HG03575 (cell line): ENCODE measurements around the gene SMIM41.

ENCODE experiments used
- ATAC-seq: cut with Tn5 transposase; IDR thresholded peaks from one replicate; pipeline ENCODE4 v1.9.1; 2021; ENCODE audit not compliant: unreplicated experiment, insufficient number of reproducible peaks, low FRiP score; ENCODE audit errors: extremely low read depth

The SMIM41 gene

DNA sequence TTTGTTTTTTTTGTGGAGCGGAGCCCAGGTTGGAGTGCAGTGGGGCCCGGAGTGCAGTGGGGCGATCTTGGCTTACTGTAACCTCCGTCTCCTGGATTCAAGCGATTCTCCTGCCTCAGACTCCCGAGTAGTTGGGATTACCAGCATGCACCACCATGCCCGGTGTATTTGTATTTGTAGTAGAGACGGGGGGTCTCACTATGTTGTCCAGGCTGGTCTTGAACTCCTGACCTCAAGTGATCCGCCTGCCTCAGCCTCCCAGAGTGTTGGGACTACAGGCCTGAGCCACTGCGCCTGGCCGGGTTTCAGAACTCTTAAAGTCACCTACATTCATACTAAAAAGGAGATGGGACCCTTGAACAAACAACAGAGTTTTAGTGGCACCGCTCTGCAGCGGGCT, 59.6 kb downstream of the SMIM41 start:
- no peak for ATAC-seq

DNA sequence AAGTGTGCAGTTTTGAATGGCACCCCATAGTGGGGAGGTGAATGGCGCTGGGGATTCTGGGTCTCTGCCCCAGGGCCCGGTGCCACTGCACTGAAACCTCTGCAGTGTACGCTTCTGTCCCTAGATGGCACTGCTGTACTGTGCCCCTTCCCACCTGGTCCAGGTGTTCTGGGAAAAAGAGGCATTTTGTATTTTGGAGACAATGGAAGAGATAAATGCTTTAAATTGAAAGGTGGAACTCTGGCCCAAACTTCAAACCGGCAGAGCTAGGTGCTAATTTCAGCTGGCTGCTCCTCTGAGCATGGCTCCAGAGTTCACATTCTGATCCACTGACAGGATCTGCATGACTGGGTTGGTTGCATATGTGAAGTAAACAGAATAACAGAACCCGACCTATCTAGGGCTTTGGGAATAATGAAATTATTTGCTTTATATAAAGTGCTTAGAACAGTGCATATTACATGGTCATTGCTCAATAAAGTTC, 60.1 kb downstream of the SMIM41 start:
- ATAC-seq: no peak

DNA sequence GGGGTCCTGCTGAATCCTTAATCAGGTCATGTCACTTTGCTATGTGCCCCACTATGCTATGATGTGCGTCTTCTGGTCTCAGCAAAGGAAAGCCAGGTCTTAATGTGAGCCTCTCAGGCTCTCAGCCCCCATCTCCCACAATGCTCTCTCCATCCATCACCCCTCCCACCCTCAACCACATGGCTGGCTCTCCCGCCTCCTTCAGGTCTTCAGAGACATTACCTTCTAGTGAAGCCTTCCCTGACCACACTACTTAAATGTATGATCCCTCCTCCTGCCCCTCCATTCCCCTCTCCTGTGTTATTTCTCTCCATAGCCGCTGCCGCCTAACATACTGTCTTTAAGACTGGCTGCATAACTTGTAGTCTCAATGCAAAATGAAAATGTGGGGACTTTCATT, 61.8 kb downstream of the SMIM41 start:
- ATAC-seq: no peak

DNA sequence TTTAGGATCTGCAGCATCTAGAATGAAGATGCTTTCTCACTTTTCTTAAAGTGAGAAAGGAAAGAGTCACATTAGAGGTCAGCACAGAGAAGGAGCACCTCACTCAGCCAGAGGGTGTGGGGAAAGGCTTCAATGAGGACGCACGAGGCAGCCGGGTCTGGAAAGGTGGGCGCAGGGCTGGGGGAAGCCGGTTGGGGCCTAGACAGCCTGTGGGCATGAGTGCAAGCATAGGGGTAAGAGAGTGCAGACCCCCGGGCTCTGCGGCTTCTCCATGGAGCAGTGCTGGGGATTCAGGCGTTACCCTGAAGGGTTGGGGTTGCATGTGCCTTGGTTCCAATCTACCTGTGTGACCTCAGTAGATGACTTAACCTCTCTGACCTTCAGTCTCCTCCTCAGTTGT, 62.4 kb downstream of the SMIM41 start:
- ATAC-seq: no peak

DNA sequence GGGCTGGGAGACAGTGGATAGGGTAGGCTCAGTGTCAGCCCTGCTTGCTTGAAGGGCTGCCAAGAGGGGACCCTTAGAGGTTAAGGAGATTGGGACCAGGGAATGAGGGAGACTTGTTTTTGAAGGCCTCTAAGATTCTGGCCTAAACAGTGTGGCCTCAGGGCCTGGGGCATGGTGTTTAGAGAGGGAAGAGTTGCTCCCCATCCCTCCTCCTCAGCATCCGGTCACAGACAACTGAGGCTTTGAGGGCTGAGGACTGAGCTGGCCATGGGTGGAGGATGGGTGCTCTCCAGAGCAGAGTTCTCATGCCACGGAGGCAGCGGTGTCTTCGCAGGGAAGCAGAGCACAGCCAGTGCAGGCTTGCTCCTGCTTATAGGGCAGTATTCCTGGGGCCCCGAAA, 62.9 kb downstream of the SMIM41 start:
- ATAC-seq: no peak

DNA sequence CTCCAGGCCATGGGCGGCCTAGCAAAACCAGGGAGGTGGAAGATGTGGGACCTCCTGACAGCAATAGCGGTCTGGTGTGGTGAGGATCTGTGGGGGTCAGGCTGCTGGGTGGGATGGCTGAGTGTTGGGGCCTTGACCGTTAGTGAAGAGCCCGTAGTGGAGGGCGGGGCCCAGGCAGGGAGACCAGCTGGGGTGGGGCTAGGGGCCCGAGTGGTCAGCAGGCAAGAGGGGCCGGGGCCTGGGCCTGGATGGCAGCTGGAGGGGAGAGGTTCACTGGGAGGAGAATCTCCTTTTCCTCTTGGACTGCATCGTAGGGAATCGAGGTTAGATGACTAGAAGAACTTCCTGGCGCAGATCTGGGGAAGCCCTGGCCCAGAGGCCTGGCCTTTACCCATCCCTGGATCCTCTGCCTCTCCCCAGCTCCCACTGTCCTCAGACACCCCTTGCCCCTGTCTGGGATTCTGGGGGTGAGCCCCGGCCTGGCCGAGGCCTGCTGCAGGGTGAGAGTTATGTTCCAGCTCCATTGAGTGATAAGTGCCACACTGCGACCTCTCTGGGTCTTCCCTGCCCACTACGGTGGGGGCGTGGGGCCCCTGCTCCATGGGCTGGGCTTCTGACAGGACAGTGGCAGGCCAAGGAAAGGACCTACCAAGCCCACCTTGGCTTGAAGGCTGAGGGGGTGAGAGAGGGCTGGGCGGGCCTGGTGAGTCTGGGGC, 65.2 kb downstream of the SMIM41 start:
- no peak for ATAC-seq

DNA sequence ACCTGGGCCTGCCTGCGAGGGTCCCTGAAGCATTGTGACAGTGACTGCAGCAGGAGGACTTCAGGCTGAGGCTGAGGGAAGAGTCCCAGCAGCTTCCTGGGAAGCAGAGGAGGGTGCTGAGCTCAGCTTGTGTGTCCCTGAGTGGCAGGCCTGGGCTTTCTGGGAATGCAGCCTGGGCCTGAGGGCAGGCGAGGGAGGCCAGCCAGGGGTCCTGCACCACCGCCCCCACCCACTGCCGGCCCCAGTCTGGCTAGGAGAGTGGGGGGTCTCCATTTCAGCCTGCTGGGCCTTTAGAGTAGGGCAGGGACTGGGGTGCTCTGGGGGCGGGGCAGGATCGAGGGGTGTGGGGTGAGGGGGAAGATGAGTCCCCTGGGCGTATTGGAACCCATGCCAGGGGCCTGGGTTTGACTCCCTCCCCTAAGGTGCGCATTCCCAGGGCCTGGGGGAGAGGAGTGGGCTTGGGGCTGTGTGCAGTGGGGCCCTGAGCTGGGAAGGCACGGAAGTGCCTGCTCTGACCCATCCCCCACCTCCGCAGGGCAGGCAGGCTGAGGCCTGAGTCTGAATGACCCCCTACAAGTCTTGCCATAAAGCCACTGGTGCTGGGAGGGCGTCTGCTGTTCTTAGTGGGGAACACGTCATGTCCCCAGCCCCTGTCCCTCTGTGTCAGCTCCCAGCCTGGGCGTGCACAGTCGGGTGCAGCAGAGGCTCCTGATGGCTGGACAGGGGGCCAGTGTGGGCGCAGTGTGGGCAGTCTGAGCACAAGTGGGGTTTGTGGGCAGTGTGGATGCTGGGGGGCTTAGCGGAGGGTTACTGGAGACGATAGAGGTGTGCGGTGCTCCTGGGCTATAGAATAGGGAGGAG, 66.0 kb downstream of the SMIM41 start:
- no peak for ATAC-seq

DNA sequence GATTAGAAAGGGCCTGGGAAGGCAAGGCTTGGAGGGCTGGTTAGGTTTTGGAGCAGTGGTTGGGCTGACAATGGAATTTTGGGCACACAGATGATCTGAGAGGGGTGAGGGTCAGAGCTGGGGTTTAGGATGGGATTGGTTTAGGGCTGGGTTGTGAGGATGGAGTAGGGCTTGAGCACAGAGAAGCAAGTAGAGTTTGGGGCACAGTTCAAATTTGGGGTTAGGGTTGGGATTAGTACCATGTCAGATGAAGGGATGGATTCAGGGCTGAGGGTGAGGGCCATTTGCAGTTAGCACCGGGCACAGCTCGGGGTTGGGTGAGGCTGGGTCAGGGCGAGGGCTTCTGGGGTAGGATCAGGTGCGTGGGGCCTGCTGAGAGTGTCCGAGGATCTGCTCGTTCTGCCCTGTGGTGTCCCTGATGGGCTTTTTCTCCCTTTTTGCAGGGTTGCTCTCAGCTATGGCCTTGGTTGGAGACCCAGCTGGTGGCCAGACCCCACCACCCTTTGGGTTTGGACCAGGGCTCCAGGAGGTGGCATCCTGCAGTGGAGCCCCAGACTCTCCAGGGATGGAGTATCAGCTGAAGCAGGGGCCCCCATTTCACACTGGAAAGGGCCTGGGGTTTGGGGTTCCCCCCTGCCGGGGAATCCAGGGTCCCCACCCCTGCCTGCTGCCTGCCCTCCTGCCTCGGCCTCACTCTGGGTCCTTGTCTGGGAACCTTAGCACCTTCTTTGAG, 66.8 kb downstream of the SMIM41 start:
- no peak for ATAC-seq

DNA sequence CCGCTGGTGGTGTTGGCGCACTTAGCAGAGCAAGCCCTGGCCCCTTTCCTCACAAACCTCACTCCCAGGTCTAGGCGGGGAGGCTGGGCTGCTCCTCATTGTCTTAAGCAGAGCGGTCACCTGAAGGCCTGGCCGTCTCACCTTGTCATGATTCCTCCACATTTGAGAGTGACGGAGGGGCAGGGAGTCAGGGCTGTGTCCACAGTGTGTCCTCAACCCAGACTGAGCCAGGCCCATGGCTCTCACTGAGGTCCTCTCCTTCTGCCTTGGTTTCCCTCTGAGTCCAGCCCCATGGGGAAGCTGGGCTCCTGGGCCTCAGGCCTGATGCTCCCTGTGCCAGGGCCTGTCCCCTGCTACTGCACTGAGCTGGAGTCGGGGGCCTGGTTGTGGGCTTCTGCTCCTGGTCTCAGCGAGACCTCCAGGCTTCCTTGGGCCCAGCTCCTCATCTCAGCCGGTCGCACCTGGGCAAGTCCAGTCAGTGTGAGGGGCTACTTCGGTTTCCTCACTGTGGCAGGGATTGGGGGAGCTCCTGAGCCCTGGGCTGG, 67.4 kb downstream of the SMIM41 start:
- no peak for ATAC-seq

DNA sequence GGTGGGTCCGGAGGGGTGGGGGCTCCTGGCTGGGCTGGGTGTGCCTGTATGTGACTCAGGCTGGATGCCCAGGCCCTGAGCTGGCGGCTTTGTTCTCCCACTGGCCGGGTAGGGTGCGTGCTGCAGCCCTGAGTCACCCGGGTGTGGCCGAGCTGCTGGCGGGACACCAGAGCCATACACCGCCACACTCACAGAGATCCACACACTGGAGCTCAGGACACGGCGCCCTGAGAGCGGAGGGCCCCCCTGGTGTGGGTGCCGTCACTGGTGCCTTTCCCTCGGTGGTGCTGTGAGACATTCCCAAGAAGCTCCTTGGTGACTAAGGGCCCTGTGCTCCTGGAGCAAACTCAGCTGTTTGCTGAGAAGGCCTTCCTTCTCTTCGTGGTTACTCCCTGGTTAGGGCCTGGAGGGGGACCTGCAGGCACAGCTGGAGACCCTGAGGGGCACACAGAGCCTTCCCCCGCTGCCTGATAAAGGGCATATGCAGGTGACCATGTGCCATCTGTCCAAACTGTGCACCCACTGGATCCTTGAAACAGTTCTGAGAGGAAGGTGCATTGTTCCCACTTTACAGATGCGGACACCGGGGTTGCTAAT, 68.0 kb downstream of the SMIM41 start:
- no peak for ATAC-seq

DNA sequence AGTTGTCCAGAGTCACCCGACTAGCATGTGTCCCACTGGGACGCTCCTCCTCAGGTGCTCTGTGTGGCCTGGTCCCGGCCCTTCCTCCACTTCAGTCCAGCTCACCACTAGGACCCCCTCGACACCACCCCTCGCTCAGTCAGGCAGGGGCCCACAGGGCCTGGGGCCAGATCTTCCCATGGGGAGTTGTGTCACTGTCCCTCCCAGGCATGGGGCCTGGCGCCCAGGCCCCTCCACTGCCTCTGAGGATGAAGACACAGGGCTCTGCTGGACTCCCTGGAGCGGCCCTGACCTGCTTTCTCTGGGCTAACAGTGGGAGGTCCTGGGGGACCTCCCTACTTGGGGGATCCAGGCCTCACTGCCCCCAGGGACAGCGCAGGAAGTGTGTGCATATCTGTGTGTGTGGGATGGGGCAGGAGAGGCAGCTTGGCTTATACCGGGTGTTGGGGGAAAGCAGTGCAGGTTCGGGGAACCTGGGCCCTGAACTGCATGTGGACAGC, 68.5 kb downstream of the SMIM41 start:
- ATAC-seq: no peak

DNA sequence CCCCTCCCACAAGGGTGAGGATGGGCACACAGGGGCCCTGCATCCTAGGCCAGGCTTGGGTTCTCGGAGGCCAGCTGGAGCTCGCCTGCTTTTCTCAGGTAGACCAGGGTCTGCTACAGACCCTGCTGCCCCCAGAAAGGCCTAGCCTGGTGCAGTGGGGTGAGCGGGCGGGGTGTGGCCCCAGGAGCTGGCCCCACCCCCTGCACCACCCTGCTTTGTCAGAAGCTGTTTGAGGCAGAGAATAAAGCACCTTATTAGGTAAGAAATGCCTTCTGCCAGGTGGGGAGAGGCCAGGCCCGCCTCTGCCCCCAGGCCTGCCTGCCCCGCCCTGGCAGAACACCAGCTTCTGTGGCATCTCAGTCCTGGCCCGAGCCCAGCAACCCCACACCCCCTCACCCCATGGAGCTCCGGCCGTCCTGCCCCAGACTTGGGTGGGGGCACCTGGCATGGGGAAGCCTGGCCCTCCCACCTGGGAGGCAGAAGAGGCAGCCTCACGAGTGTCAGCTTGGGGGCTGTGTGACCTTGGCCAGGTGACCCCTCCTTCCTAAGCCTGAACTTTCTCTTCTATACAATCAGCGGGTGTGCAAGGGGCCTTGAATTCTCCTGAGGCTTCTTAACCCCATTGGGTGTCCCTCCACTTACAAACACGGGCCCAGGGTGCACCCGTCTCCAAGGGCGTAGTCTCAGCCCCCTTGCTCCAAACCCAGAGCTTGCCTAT, 69.1 kb downstream of the SMIM41 start:
- ATAC-seq: no peak

DNA sequence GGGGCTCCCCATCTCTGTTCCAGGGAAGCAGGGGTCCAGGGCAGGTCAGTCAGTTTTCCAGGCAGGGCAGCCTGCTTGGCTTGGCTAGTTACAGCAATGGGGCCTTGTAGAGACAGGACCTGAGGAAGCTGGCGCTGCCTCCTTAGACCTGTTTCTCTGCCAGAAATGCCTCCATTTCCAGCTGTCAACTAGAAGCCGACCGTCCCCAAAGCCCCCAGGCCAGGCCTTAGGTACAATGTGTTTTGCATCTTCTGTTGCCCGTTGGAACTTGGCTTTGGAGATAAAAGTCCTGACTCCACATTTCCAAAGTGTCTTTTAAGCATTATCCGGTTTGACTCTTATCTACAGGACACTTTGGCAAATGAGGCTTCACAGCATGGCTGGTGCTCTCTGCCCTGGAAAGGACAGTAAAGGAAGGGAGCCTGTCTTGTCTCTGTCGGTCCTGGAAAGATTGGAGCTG, 69.7 kb downstream of the SMIM41 start:
- no peak for ATAC-seq

DNA sequence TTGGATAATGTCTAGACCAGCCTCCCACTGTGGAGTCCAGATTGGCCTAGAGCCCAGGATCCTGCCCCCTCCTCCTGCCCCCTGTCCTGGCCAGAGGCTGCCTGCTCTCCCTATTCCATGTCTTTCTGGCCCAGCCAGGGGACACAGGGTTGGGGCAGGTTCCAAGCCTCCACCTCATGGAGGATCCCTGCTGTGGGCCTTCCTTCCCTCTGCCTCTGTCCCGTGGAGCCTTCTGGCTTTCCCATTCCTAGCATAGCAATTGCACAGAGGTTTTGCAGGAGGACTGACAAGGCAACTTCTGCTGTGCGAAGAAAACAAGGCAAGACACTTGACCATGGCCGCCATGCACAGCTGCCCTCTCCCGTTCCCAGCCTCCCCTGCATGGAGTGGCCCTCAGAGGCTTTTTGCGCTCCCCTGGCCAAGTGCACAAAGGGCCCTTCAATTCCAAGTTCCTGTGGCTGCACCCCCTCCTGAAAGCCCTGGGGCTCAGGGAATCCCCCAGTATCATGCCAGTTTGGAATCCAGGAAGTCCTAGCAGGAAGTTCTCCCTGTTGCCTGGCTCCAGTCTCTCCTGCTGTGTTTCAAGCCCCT, 70.2 kb downstream of the SMIM41 start:
- ATAC-seq: no peak

DNA sequence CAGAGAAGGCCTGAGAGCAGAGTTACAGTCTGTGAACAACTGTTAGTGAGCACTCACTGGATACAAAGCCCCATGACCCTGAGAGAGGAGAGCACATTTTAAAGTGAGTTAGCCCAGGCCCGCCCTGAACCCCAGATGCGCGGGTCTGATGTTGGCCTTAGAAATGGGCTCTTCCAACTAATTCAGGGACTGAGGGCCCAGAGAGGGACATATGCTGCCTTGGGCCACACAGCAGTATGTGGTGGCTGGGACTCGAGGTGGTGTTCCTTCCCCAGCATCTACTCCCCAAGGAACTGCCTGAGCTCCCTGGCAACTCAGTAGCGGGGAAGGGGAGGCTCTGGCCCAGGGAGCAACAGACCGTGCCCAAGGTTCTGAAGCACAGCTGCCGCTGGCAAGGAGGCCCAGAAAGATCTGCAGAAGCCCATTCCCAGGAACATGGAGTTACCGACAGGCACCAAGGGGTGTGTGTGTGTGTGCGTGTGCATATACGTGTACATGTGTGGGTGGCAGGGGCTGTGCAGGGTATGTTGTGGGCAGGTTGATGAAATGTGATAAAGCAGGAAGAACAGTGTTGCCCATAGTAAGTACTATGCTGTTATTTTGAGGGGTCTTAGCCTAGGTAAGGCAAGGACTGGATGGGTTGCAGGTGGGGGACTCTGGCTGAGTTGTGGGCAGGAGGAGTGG, 71.8 kb downstream of the SMIM41 start:
- ATAC-seq: no peak

DNA sequence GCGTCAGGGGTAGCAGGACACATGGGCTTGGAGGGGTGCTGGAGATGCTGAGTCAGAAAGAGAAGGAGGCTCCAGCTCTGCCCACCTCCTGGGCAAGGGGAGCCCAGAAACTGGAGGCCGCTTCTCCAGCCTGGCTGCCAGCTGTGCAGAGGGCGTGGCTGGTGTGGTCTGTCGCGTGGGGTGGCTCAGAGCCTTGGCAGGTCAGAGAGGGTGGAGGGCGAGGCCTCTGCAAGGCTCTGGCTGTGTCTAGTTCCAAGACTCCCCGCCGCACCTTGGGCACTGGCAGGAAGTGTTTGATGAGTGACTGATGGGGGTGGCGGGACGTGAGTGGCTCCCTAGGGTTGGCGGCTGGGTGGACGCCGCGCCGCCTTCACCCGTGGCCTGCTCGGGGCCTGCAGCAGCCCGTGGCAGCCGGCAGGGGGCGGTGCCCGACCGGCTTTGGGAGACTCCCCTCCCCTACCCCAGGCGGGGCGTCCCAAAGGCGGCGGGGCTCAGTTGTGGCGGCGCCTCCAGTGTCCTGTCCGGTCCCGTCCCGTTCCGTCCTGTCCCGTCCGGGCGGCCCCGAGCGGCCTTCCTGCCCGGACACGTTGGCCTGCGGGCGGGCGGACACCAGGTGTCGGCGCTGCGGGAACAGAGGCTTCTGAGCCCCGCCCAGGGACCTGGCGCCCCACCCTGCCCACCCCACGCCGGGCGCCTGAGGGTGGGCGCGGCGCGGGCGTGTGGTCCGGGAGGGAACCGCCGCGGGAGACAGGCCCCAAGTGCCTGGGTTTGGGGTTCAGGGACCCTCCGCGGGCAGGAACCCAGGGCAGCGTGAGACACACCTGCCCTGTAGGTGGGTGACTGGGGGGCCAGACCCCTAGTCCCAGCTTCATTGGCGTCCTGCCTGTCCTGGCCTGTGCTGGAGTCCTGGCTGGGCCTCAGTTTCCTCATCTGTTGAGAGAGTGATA, 72.6 kb downstream of the SMIM41 start:
- no peak for ATAC-seq
